ENCODE results near the gene CSNK2B.

DNA sequence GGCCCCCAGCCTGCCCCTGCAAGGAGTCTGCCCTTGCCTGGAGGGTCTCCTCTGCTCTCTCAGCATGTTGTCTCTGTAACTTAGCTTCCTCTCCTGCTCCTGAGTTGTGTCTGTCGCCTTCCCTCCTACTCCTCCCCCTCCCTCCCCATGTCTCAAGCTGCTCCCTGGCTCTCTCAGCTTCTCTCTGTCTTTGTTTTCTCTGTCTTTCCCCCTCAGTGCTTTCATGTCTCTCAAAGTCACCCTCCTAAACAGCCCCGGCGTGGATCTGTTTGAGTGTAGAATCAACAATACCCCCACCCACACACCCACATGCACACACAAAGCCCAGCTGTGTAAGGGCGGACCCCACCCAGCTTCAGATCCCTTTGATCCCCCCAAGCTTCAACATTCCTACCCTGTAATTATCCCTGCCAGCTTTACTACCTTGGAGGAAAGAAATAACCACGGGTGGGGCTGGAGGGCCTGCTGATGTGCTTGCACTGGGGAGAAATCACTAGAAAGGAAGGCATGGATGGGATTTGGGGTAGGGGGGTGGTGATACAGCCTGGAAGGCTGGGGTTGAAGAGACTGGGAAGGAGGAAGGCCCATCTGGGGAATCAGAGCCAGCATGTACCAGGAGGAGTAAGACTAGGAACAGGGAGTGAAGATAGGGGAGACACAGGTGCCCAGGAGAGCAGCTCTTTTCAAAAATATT, 48.3 kb downstream of the CSNK2B start:
- TF ChIP-seq, protein P1, sequence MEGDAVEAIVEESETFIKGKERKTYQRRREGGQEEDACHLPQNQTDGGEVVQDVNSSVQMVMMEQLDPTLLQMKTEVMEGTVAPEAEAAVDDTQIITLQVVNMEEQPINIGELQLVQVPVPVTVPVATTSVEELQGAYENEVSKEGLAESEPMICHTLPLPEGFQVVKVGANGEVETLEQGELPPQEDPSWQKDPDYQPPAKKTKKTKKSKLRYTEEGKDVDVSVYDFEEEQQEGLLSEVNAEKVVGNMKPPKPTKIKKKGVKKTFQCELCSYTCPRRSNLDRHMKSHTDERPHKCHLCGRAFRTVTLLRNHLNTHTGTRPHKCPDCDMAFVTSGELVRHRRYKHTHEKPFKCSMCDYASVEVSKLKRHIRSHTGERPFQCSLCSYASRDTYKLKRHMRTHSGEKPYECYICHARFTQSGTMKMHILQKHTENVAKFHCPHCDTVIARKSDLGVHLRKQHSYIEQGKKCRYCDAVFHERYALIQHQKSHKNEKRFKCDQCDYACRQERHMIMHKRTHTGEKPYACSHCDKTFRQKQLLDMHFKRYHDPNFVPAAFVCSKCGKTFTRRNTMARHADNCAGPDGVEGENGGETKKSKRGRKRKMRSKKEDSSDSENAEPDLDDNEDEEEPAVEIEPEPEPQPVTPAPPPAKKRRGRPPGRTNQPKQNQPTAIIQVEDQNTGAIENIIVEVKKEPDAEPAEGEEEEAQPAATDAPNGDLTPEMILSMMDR (IDR thresholded peaks at IDR 0.05): no peak
- no peak for TF ChIP-seq POLR2A (IDR thresholded peaks at IDR 0.05)
- no peak for TF ChIP-seq POLR2AphosphoS5 (IDR thresholded peaks at IDR 0.05)
